GM15510 (cell line): ENCODE measurements around the gene CCDC149.

Experiments used
- POLR2A ChIP-seq: IDR thresholded peaks from 3 replicates; pipeline ENCODE4 v1.6.1; 2011; ENCODE audit warnings: borderline replicate concordance; ENCODE audit not compliant: insufficient read length; ENCODE audit errors: extremely low read depth

Gene CCDC149

DNA sequence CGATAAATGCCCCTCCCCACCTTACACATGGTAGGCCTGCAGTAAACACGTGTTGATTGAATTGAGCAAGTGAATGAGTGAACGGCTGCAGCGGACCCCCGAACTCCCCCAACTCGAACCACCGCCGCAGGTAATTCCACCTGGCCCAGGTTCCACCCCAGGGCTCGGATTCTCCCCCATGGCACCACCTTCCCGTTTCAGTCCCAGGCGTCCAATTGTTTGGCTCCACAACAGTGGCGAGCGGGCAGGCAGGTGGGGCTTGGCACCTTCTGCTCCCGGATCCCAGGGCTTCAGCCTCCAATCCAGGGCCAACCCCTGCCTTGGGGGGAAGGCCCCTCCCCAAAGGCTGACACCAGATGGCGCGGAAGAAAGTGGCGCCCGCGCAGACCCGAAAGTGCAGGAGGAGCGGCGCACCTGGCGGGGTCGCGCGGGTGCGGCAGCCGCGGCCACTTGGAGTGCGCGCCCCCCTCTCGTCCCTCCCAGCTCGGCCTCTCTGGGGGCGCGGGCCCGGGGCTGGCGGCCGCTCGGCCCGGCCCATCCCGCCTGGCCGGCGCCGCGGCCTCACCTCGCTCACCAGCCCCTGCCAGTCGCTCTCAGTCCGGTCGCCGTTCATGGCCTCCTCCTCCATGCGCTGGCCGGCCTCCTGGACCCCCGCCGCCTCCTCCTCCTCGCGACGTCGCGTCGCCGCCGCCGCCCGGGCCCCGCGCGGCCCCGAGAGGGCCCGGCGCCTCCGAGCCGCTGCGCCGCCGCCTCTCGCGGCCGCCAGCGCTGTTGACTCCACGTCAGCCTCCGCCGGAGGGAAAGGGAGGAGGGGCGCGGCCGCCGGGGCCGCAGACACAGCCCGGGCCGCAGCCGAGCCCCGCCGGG lies at the start of gene CCDC149:
Gene CCDC149 (minus strand): TSS at position 791 of the 867 bp plus-strand sequence. CDS start 178 bp downstream, at position 613.
- TF ChIP-seq POLR2A = no peak

DNA sequence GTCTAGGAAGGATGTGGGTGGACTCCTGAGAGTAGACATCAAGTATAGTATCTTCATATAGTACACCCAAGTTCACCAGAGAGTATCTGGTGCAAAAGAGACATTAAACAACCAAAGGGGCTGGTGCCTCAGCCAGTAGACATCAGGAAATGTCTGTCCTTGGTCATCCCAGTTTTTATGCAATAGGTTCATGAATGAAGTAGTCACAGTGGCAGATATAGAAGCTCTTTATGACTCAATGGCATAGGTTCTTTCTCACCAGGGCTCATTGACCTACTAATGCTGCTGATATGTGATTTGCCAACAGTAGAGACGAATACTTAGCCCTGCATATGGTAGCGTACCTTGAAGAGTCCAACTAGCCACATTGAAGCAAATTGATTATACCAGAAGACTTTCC lies 45.0 kb upstream of the CCDC149 start:
- no peak for TF ChIP-seq POLR2A

DNA sequence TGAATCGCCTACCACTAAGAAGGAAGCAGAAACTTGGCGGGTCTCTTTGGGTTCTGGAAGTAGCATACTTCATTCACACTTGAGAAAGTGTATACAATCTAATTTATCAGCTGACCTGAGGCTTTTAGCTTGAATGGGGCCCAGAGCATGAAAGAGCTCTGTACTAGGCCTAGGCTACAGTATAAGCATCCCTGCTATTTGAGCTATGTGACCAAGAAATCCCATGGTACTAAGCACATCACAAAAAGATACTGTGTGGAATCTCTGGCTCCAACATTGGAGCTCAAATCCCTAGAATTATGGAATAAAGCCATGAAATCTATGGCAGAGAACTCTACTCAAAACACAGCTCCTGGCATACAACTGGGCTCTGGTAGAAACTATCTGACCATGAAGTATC lies 43.9 kb upstream of the CCDC149 start:
- no peak for TF ChIP-seq POLR2A

DNA sequence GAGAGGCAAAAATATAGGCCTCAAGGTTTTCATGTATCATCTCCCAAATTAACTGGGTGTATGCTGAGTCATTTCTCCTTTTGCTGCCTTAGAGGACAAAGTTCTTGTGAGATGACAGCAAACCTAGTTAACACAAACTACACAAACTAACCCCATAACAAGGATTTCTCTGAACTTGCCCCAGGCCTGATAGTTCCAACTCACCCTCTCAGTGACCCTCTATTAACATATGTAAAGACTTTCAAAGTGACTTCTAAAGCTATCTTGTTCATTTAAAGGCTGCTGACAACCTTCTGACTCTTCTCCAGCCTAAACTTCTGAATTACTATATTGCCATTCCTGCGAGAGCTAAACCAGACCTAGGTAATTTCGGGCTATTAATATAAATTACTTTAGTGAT lies 43.2 kb upstream of the CCDC149 start:
- no peak for TF ChIP-seq POLR2A

DNA sequence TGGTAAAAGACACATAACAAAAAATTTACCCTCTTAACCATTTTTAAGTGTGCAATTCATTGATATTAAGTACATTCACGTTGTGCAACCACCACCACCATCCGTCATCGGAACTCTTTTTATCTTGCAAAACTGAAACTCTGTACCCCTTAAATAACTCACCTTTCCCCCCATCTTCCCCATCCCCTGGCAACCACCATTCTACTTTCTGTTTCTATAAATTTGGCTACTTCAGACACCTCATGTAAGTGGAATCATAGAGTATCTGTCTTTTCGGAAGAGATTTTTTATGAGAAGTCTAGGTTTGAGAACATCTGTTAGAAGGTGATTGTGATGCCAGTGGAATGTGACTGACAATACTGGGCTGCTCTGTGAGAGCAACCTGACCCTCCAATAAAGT lies 39.8 kb upstream of the CCDC149 start:
- TF ChIP-seq POLR2A = no peak

DNA sequence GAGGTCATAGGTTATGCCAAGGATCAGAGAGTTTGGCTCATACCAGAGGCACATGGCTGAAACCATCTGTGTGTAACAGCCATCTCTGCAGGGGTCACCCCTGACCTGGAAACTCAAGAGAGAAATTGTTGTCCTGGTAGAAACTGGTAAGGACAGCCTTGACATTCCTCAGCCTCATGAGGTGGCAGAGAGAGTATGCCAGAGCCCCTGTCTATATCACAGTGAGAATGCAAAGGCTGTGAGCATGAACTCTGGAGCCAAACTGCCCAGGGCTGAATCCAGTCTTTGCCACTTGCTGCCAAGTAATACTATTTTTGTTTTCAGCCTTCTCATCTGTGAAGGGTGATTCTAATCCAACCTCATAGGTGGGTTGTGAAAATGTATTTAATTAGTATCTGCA lies 37.1 kb upstream of the CCDC149 start:
- no peak for TF ChIP-seq POLR2A

DNA sequence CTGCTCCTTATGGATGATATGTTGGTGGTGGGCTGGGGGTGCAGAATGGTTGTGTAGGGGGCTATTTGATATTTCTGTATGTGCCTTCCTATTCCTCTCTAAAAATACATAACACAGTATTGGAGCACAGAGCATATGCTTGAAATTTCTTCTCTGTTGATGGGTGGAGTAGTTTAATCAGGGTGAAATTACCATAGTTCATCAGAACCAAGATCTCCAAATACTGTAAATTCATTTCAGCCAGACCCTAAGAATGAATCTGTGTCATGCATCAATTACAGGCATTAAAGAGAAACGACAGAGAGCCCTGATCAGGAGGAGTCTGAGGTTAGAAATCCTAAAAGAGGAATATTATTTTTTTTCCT lies 25.1 kb upstream of the CCDC149 start:
- TF ChIP-seq POLR2A = no peak

DNA sequence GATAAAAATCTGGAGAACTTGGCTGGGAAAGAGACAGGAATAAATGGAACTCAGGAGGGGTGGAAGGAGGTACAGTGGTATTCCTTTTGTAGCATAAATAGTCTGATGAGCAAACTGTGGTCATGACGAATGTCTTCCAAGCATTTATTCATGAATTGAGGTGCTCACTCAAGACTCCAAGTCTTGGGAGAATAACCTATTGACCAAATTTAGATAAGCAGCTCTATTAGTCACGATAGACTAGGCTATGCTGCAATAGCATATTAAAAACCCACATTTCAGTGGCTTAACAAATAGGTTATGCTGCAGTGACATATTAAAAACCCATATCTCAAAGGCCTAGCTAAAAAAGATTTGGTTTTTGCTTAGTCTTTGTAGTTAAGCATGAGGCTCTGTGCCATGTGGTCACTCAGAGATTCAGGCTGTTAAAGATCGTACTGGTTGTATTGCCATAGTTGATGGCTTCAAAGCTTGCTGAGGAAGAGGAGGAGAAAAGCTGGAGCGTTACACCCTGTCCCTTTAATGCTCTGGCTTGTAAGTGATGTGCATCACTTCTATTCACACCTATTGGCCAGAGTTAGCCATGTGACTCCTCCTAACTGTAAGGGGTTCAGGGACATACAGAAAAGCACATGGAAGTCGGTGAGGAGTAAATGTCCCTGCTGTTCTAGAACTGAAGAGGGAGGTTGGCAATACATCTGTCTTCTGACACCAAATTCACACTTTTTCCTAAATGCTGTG lies 24.5 kb upstream of the CCDC149 start:
- no peak for TF ChIP-seq POLR2A

DNA sequence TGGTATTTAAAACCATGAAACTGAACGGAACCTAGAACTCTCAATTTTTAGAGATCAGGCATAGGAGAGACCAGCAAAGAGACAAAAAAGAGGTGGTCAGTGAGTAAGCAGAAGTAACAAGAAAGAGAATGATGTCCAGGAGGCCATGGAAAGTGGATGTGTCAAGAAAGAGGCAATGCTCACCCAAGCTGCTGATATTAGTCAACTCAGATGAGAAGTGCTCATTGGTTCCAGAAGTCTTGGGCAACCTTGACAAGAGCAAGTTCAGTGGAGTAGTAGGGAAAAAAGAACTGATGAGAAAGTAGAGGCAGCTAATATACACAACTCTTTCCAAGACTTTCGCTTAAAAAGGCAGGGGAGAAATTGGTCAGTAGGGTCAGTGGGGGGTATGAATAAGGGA lies 23.0 kb upstream of the CCDC149 start:
- TF ChIP-seq POLR2A = no peak

DNA sequence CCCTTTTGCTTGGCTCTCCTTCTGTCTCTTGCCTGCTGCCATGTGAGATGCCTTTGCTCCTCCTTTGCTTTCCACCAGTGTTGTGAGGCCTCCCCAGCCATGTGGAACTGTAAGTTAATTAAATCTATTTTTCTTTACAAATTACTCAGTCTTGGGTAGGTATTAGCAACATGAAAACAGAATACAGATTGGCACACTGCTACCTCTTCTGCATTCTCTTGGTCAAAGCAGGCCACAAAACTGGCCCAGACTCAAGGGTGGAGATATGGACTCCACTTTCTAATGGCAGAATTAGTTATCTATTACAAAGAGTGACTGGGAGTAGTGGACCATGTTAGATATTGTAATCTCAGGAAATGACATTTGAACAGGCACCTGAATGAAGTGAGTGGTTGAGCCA lies 21.5 kb upstream of the CCDC149 start:
- TF ChIP-seq POLR2A = no peak

DNA sequence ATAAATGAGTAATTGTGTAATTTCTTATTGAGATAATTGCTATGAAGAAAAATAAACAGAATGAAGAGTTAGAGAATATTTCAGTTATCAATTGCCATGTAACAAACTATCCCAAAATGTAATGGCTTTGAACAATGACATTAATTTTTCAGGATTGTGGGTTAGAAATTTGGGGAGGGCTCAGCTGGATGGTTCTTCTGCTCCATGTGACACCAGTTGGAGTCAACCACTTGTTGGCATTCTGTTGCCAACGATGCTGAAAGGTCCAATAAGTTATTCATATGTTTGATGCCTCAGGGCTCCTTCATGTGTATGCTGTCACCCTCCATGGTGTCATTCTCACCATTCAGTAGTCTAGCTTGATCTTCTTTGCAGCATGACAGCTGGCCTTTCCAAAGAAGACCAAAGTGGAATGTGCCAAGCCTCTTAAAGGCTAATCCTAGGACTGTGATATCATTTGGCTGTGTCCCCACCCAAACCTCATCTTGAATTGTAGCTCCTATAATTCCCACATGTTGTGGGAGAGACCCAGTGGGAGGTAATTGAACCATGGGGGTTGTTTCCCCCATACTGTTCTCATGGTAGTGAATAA lies 20.9 kb upstream of the CCDC149 start:
- TF ChIP-seq POLR2A = no peak

DNA sequence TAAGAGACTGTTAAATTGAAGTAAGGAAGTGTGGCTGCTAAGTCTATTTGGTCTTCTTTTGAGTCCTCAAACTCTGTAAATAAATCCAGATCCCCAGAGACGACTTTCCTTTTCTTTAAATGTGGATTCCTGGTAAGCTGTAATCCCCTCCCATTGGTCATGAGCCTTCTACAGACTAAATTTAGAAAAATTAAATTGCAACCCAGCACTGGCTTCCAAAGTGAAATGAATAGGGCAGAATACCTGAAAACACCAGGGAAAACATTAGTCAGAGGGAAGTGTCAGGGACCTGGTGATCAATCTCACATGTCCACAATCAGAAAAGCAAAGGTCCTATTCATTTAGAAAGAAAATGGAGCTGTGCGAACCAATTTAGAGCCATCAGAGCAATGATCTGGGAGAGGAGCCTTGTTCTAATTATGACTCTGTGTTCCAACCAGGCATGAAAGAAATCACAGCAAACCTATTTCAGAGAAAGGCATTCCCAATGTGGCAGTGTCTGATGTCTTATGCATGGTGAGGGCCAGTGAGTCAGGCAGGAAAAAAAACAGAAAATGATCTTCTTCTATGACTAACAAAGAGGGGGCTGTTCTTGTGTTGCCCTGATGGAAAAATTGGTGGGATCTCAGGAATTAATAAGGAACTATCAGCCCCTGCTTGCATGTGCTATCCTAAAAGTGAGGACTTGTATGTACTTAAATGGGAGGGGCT lies 19.8 kb upstream of the CCDC149 start:
- no peak for TF ChIP-seq POLR2A

DNA sequence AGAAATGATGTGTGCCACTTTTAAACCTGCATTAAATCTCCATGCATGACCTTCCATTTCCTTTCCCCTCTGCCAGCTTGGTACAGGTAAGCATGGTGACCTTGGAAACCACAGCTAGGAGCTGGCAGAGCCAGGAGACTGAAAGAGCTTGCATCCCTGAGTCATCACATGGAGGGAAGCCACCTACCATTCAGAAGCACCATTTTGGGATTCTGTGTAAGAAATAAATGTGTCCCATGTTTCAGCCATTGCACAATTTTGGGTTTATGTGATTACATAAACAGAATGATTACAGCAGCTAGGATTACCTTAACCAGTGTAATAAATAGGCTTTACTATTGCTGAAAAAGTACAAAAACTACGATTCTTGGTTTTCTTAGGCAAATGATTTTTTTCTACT lies 17.3 kb upstream of the CCDC149 start:
- no peak for TF ChIP-seq POLR2A

DNA sequence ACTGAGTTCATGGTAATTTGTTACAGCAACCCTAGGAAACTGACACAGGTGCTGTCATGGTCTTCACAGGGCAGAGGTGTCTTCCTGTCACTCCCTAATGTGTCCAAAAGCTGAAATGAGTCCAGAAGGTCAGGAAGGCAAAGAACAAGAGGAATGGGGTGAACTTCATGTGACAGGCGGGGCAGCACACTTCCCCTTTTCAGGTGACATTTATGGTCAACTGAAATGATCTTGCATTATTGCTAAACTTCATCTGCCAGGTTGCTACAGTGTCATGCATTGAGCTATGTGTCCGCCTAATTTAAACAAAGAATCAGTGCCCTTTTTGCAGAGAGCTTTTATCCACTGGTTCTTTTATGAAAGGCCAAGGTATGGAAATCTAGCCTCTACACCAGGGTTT lies 15.9 kb upstream of the CCDC149 start:
- no peak for TF ChIP-seq POLR2A

DNA sequence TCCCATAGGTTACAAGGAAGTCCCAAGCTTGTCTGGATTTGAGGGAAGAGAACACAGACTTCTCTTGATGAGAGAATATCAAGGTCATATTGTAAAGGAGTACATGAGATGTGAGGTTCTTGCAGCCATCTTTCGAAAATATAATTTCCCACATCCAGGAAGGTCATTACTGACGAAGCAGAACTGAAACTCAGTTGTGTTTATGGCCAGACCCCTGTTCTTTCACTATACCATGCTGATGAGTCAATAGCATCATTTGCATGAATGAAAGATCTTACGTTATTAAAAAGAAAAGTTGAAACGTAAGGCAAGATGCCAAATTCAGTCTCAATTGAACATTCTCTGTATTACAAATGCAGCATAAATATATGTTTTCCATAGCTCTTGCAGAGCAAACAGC lies 14.2 kb upstream of the CCDC149 start:
- no peak for TF ChIP-seq POLR2A
